OCI-LY7 (cell line): Measurements from ENCODE around the gene TPP1.

Source experiments
- CTCF ChIP-seq: fragments of 200-600 bp; sonication (generic); conservative IDR thresholded peaks from 2 replicates; pipeline ENCODE4 v1.5.1; 2014; ENCODE audit warnings: mild to moderate bottlenecking, antibody characterized with exemption, low read length, moderate library complexity, mixed read lengths
- EZH2phosphoT487 ChIP-seq: fragments of 200-600 bp; sonication (generic); IDR thresholded peaks from 2 replicates; pipeline ENCODE4 v1.6.1; 2018; ENCODE audit warnings: low read depth, borderline replicate concordance, mild to moderate bottlenecking, mixed run types, antibody characterized with exemption, low read length, moderate library complexity, mixed read lengths

- TF ChIP-seq CTCF (no peak), EZH2phosphoT487 (no peak)
Measured at GRCh38 chr11:6578134-6578533, 41.1 kb downstream of the TPP1 start.
